HFF-Myc (cell line): Measurements from ENCODE around the gene NTRK2.

Source experiments
- DNase-seq: peaks from one replicate; pipeline ENCODE4 v3.0.0-alpha.2; 2011; ENCODE audit warnings: low read depth; ENCODE audit errors: extremely low read depth
- H3K4me3 ChIP-seq: replicated peaks from 2 replicates; pipeline ENCODE4 v1.5.1; 2011; ENCODE audit warnings: low read depth, mild to moderate bottlenecking, control low read depth, low read length
- TF ChIP-seq, protein P1 (sequence below): IDR thresholded peaks from 2 replicates; pipeline ENCODE4 v1.5.1; 2012; ENCODE audit warnings: mild to moderate bottlenecking, low read depth, low read length, control low read depth; ENCODE audit errors: missing control alignments

The NTRK2 gene

DNA sequence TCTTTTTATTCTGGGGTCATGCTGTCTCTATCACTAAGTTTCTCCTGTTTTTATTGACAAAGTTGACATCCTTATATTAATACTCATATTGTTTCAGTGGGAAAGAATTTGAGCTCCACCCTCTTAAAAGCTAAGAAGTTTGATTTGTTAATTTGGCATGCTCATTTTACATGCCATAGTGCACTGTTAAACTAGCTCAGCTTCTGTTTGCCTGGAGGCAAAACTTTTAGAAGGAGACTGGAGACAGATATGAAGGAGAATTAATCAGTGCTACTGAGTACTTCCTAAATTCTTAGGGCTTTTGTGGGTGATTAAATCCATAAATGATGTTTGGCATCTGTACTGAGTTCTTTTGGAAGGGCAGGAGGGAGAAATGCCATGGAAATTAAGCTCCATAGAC is 138.9 kb downstream of the NTRK2 start:
- H3K4me3 ChIP-seq = no peak overlapping the region
- TF ChIP-seq, protein P1, sequence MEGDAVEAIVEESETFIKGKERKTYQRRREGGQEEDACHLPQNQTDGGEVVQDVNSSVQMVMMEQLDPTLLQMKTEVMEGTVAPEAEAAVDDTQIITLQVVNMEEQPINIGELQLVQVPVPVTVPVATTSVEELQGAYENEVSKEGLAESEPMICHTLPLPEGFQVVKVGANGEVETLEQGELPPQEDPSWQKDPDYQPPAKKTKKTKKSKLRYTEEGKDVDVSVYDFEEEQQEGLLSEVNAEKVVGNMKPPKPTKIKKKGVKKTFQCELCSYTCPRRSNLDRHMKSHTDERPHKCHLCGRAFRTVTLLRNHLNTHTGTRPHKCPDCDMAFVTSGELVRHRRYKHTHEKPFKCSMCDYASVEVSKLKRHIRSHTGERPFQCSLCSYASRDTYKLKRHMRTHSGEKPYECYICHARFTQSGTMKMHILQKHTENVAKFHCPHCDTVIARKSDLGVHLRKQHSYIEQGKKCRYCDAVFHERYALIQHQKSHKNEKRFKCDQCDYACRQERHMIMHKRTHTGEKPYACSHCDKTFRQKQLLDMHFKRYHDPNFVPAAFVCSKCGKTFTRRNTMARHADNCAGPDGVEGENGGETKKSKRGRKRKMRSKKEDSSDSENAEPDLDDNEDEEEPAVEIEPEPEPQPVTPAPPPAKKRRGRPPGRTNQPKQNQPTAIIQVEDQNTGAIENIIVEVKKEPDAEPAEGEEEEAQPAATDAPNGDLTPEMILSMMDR = no peak
- no peak for DNase-seq

DNA sequence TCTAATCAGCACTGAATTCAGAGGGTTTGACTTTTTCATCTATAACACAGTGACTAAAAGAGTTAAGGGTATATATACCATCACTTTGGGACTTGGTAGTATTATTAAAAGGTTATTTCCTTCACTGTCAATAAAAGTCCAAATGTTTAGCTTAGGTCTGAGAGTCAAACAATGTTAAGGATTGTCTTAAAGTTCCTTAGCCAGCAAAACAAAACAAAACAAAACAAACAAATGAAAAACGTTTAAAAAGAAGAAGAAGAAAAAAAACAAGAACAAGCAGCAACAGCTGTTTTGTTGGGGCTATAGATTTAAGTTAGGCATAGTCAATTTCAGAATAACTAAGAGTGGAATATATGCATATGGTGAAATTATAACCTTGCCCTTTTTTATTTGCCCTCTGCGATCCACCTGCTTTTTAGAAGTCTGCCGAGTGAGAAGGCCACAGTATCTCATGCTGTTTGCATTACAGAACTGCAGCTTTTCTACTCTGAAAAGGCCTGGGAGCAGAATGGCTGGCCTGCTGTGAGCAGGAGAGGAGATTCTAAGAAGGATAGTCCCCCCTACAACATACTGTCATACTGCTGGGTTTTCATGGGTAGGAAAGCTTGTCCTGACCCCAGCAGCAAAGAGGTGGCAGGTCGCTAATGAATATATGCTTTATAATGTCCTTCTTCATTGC is 141.7 kb downstream of the NTRK2 start:
- DNase-seq = no peak
- H3K4me3 ChIP-seq = no peak overlapping the region

DNA sequence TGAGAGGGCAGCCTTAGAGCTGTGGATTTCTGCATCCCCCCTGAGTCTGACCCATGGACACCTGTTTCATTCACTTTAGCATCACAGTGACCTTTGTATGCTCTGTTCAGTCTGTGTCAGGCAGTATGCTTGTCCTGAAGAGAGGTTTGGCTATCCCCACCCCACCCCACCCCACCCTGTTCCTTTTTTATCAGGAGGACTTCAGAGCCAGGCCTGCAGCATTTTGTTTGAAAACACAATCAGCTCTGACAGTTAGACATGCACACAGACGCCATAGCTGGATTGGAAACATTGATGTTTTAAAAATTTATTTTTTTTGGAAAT is 142.2 kb downstream of the NTRK2 start:
- H3K4me3 ChIP-seq = no peak overlapping the region
- TF ChIP-seq, protein P1 = no peak
- DNase-seq = no peak

More for the DNA sequence above, 141.7 kb downstream of the NTRK2 start:
- TF ChIP-seq, protein P1 = no peak

DNA sequence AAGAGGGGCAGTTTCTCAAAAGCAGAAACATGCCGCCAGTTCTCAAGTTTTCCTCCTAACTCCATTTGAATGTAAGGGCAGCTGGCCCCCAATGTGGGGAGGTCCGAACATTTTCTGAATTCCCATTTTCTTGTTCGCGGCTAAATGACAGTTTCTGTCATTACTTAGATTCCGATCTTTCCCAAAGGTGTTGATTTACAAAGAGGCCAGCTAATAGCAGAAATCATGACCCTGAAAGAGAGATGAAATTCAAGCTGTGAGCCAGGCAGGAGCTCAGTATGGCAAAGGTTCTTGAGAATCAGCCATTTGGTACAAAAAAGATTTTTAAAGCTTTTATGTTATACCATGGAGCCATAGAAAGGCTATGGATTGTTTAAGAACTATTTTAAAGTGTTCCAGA is 142.8 kb downstream of the NTRK2 start:
- H3K4me3 ChIP-seq = no peak overlapping the region
- TF ChIP-seq, protein P1 = no peak
- no peak for DNase-seq

DNA sequence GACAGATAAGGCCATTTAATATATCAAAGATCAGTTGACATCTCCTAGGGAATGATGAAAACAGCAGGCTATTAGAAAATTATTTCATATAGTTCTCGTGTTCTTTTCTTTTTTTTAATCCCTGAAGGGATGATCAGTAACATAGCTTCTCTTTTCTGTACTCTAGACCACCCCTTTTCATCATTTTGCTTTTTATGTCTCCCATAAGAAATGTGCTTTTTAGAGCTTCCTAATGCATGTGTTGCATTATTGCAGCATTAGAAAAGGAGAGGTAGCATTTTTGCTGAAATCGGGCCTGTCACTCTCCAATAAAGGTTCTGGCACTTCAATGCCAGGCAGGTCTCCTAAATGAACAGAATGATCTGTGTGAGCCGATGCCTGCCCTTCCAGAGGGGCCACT is 143.3 kb downstream of the NTRK2 start:
- H3K4me3 ChIP-seq = no peak overlapping the region
- DNase-seq = no peak
- TF ChIP-seq, protein P1 = no peak

DNA sequence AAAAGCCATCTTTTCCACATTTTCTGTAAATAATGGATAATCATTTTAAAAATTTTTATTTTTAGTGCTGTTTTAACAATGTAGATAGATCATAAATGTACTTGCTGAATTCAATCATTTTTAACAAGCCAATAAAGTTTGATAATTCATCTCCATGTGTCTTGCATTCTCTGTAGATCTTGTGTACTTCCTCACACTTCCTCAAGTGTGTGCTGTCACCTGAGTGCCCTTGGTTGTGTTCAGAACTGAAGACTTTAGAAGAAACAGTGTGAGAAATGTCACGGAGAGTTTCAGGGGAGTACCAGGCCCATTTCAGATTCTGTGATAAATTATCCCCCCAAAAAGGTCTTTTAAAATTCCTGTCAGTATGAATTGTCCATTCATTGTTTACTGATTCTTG is 146.0 kb downstream of the NTRK2 start:
- H3K4me3 ChIP-seq = no peak overlapping the region
- TF ChIP-seq, protein P1 = no peak
- no peak for DNase-seq

DNA sequence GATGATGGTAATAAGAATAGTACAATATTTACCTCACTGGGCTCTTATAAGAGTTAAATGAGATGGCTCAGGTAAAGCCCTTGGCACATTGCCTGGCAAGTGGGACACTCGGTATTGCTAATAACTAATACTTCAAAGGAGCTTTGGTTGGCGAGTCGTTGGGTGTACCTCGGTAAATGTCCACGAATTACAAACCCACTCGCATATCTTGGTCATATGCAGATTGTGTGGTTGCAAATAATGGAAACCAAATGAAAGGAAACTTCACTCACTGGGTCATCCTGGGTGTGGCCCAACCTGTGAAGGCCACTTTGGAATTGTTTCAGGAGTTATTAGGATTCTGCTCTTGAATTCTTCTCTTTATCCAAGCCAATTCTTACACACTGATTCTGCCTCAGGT is 147.5 kb downstream of the NTRK2 start:
- TF ChIP-seq, protein P1 = no peak
- DNase-seq = no peak
- H3K4me3 ChIP-seq = no peak overlapping the region
